HL-60/S4 treated with phorbol 12-myristate 13-acetate at 8.2 ng/mL for 4 days and 3 days (cell line): ENCODE data around the gene LCN6.

Experiments used
- in situ Hi-C: fragments of 300-500 bp; cut with MboI; formaldehyde crosslinking; loops from 2 replicates; pipeline ENCODE4 v1.15.0; 2022; ENCODE audit warnings: low sequenced_read_pairs

LCN6 gene

GRCh38 chr9:136745389-136746154 is 2.8 kb downstream of the LCN6 start:
- in situ Hi-C loops = no loop called here

DNA sequence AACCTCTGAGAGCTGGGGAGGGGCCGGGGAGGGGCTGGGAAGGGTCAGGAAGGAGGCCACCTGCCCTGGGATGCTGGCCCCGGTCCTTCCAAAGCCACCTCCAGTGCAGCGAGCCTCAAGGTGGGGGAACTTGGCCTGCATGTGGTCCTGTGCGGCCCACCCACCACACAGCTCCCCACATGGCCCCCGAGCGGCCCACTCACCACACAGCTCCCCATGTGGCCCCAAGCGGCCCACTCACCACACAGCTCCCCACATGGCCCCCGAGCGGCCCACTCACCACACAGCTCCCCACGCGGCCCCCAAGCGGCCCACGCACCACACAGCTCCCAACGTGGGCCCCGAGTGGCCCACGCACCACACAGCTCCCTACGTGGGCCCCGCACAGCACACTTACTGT is 3.6 kb downstream of the LCN6 start:
- in situ Hi-C loops = no loop called here

- in situ Hi-C loops = no loop called here
Measured at GRCh38 chr9:136743639-136744211, 4.6 kb downstream of the LCN6 start.

DNA sequence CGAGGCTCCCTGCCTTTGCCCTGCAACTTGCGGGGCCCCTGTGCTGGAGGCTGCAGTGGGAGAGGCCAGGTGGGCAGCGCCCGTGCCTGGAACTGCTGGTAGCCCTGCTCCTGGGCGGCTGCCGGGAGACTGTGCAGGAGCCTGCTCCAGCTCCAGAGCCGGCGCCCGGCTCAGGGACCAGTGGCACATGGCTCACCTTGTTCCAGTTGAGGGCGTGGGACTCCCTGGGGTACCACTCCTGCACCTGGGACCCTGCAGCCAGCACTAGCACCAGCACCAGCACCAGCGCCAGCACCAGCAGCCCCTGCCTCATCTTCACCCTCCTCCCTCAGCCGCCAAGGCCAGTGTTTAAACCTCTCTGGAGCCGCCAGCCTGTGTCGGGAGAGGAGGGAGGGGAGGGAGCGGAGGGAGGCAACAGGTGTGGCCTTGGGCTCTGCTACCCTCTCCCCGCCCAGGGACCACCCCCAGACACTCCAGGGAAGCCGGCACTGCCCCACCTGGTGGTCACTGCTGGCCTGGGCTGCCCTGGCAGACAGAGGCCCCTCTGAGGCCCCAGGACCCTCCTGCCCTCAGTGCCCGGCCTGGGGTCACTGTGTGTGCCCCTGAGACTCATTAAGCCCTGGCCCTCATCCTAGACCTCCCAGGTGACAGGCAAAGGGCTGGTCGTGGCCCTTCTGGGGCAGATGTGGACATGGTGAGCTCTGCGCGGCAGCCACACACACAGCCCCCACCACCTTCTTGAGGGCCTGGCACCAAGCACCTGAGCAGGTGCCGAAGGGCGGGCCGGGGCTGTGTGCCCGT is 5.5 kb downstream of the LCN6 start, which contains the start of gene LCN10:
LCN10 (minus strand) TSS at position 350 of the 801 bp plus-strand sequence; CDS start at position 313, 37 bp downstream.
- in situ Hi-C loops = no loop called here

DNA sequence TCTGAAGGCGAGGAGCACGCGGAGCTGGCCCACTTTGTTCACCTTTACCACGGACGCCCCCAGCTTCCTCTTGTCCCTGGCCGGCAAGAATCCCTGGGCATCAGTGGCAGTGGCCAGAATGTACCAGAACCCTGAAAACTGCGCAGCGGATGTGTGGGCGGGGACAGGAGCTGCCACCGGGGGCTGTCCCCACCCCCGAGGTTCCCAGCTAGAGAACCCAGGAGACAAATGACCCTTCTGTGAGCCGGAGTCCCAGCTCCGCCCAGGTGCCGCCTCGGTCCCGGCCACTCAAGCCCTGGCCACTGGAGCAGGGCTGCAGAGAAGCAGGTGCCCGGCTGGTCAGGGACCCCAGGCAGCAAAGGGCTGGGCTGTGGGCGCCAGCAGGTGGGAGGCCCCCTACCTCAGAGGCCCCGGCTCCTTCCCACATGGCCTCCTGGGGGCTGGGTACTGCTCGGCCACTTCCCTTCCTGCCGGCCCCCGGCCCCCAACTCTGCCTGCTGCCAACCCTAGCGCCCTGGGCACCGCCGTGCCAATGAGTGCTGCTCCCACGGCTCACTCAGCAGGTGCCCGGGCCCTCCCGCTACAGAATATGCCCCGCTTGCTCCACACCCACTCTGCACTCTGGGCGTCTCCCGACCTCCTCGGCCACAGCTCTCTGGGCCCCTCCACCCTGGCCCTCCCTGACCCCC is 6.3 kb downstream of the LCN6 start:
- in situ Hi-C loops = no loop called here

GRCh38 chr9:136740971-136741882 is 7.1 kb downstream of the LCN6 start:
- in situ Hi-C loops = no loop called here

GRCh38 chr9:136740491-136740890 is 7.8 kb downstream of the LCN6 start:
- in situ Hi-C loops = no loop called here

- in situ Hi-C loops = no loop called here
Measured at GRCh38 chr9:136740069-136740468, 8.3 kb downstream of the LCN6 start.

GRCh38 chr9:136739509-136739908 is 8.8 kb downstream of the LCN6 start:
- in situ Hi-C loops = no loop called here

DNA sequence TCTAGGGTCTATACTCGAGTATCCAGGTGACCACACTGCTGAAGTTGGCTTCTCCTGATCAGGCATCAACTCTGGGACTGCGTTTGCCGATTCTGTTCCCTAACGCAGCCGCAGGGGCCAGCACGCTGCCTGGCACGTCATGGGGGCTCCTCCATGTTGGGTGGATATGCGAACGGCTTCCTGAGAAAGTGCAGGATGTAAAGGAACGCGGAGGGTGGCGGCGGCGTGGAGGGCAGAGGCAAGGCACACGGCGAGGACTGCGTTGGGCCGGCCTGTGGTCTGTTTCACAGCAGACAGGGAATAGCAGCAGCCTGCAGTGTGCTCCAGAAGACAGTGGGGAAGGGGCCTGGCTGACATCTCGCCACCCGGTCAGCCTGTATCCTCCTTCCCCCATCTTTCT is 9.4 kb downstream of the LCN6 start:
- in situ Hi-C loops = no loop called here

DNA sequence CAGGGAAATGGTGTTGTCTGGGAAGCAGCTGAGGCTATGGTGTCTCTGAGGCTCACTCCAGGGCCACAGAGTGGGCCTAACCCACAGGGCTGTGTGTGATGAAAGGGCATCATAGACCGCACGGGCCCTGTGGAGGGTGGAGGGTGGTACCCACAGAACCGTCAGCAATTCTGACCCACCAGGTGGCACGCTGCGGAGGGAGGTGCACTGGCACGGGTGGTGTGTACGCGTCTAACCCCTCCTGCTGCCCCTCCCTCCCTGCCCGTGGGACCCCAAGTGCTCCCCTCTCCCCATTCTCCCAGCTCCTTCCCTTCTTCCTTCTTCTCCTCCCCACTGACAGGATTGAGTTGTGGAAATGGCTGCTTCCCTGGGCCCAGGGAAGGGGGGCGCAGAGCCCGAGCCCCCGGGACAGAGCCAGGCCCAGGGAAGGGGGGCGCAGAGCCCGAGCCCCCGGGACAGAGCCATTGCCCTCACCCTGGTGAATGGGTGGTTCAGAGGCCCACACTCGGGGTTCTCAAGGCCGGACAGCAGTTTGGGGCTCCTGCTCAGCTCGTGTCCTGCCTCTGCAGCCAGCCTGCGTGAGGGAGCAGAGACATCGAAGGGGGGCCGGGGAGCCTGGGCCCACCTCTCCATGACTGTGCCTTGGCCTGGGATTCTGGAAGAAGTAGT is 12.4 kb downstream of the LCN6 start:
- in situ Hi-C loops = no loop called here

DNA sequence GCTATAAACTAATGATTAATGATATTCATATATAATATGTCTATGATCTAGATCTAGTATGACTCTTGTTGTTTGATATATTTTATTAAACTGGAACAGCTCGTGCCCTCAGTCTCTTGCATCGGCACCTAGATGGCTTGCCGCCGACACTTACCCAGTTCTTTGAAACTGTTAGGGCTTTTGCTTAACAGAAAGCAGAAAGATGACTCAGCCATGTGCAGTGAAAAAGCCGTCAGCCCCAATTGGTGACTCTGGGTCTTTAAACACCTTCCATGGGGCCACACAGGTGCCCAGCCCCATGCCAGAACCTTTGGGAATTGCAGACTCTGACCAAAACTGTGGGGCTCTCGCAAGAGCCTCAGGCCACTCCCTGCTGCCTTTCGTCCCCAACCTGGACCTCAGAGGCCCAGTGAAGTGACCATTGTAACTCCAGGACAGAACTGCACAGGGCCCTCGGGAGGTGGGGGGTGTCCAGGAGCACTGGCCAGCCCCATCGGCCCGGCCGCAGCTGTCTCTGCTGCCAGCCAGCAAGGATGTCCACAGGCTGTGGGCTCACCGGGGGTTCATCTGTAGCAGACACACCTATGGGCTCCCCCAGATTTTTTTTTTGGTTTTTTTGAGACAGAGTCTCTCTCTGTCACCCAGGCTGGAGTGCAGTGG is 13.4 kb downstream of the LCN6 start:
- in situ Hi-C loops = no loop called here

DNA sequence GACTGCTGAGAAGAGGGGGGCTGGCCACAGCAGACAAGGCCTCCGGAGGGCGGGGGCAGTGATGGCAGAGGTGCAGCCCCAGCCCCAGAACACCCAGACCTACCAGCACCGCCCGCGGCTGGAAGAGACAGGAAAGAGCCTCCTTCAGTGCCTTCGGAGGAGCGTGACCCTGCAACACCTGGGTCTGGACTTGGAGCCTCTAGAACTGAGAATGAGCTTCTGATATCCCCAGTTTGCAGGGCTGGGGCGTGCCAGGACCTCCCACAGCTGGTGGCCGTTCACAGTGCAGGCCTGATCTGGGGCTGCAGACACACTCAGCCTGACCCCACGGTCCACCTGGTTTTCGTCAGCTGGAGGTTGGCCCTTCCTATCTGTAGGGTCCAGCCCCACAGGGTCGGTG is 14.7 kb downstream of the LCN6 start:
- in situ Hi-C loops = no loop called here

DNA sequence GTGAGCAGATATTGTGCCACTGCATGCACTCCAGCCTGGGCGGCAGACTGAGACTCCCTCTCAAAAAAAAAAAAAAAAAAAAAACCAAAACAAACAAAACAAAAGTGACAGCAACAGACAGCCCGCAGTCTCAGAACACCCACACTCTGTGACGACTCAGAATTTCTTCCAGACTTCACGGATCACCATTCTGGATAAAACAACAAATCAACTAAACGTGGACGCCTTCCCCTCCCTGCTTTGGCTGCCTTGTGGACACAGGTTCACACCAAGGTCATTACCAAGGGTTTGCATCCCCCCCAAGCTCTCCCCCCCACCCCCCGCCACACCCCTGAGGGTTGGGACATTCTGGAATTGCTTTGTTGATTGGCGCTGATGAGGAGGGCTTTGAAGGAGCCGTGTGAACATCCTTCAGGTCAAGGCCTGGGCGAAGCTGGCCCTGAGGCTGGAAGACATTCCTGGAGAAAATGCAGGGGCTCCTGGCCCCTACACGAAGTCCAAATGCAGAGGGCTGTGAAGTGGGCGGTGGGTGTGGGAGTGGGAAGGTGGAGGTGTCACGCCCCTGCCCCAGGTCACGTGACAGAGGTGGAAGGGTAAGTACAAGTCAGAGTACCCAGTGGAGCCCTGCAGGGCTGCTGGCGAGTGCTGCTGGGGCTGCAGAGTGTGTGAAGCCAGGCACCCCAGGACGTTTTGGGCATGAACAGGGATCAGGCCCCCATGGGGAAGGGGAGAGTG is 15.7 kb downstream of the LCN6 start:
- in situ Hi-C loops = no loop called here

GRCh38 chr9:136729926-136730325 is 18.4 kb downstream of the LCN6 start:
- in situ Hi-C loops = no loop called here

GRCh38 chr9:136729144-136729543 is 19.2 kb downstream of the LCN6 start:
- in situ Hi-C loops = no loop called here

- in situ Hi-C loops = no loop called here
Measured at GRCh38 chr9:136728548-136729123, 19.7 kb downstream of the LCN6 start.

- in situ Hi-C loops = no loop called here
Measured at GRCh38 chr9:136728080-136728547, 20.2 kb downstream of the LCN6 start.
